Transverse colon (tissue), 4 donors: ENCODE results near the gene AOAH.

Experiments used
- CTCF ChIP-seq, 5 experiments: fragments of 200-600 bp in 3 of 5; fragments of 450-650 bp in 2 of 5; sonication (generic) in 3 of 5; IDR thresholded peaks; 1 replicate in 2 of 5; 2 replicates in 3 of 5; pipeline ENCODE4 v1.5.1; 2016 to 2017; ENCODE audit warnings: antibody characterized with exemption in 5 of 5, inconsistent platforms in 3 of 5, mild to moderate bottlenecking in 2 of 5, moderate library complexity in 1 of 5
- POLR2A ChIP-seq: fragments of 450-650 bp; IDR thresholded peaks from one replicate; pipeline ENCODE4 v1.6.1; 2016; ENCODE audit warnings: antibody characterized with exemption, mild to moderate bottlenecking, moderate library complexity
- POLR2AphosphoS5 ChIP-seq, 3 donors: sonication (generic); formaldehyde crosslinking; IDR thresholded peaks; one replicate each; pipeline ENCODE4 v1.6.1; 2016; ENCODE audit warnings: antibody characterized with exemption in 3 of 3

GRCh38 chr7:36746347-36746746 lies 22.1 kb upstream of the AOAH start:
- no peak for TF ChIP-seq POLR2AphosphoS5 (IDR thresholded peaks at IDR 0.05)
- no peak for TF ChIP-seq CTCF (IDR thresholded peaks at IDR 0.05)
- TF ChIP-seq POLR2A, result no peak
